B cell (primary cell): ENCODE data around the gene SERPINE1. TPM values are rescaled to one million over a fixed set of nuclear protein-coding genes. Genes with fewer than 3 reads are reported as not detected.

Experiments used
- ATAC-seq: fragments of 200-7000 bp; cut with Tn5 transposase; one replicate; pipeline ENCODE4 v1.10.0; 2021; ENCODE audit warnings: low read depth, mild to moderate bottlenecking, moderate number of reproducible peaks, moderate library complexity
- CTCF ChIA-PET: fragments of 350-600 bp; sonication (Branson Sonifier 250); formaldehyde crosslinking; loops from one replicate; lab custom pipeline; 2021; ENCODE audit warnings: antibody characterized with exemption, inconsistent platforms; lab: Charles Lee
- POLR2A ChIA-PET: fragments of 350-600 bp; sonication (Branson Sonifier 250); formaldehyde crosslinking; loops from one replicate; lab custom pipeline; 2021; ENCODE audit warnings: antibody characterized with exemption; lab: Charles Lee
- DNase-seq: peaks from one replicate; pipeline ENCODE4 v3.0.0; 2013
- H2AFZ ChIP-seq: 2 replicates; pipeline ENCODE4 v1.6.1; 2012; ENCODE audit warnings: mild to moderate bottlenecking, low read depth, low read length; ENCODE audit not compliant: insufficient read depth, poor library complexity, severe bottlenecking
- H3K27ac ChIP-seq, 2 donors: 1 replicate in 1 of 2; 2 replicates in 1 of 2; pipeline ENCODE4 v1.5.1; 2012 to 2013; ENCODE audit warnings: low read length in 2 of 2, mild to moderate bottlenecking in 2 of 2, moderate library complexity in 1 of 2
- H3K27me3 ChIP-seq, 4 experiments: fragments of 200-600 bp in 1 of 4; sonication (generic) in 1 of 4; replicated peaks in 1 of 4; 1 replicate in 2 of 4; 2 replicates in 2 of 4; pipeline versions ENCODE4 v1.6.1 to v1.7.0; 2013 to 2016; ENCODE audit warnings: low read length in 3 of 4, mild to moderate bottlenecking in 2 of 4, mixed read lengths in 1 of 4, moderate library complexity in 1 of 4; ENCODE audit not compliant: insufficient read depth in 4 of 4, control insufficient read depth in 3 of 4; ENCODE audit errors: control extremely low read depth in 1 of 4
- H3K36me3 ChIP-seq, 2 experiments: replicated peaks in 1 of 2; 1 replicate in 1 of 2; 2 replicates in 1 of 2; pipeline versions ENCODE4 v1.6.1 to v1.7.1; 2013; ENCODE audit warnings: low read length in 1 of 2; ENCODE audit not compliant: insufficient read depth in 2 of 2, control insufficient read depth in 1 of 2; ENCODE audit errors: control extremely low read depth in 1 of 2, extremely low read depth in 1 of 2
- H3K4me1 ChIP-seq, 2 donors: fragments of 200-600 bp in 1 of 2; sonication (generic) in 1 of 2; 1 replicate in 1 of 2; 2 replicates in 1 of 2; pipeline versions ENCODE4 v1.5.1 to v1.6.1; 2013 to 2017; ENCODE audit warnings: low read length in 2 of 2; ENCODE audit not compliant: control insufficient read depth in 2 of 2, insufficient read depth in 2 of 2
- H3K4me2 ChIP-seq: replicated peaks from 2 replicates; pipeline ENCODE3; 2012; ENCODE audit warnings: mild to moderate bottlenecking, low read depth, low read length; ENCODE audit not compliant: poor library complexity, severe bottlenecking
- H3K4me3 ChIP-seq, 5 experiments: fragments of 200-600 bp in 1 of 5; sonication (generic) in 1 of 5; 1 replicate in 3 of 5; 2 replicates in 2 of 5; pipeline versions ENCODE4 v1.5.1 to v1.7.0; 2011 to 2016; ENCODE audit warnings: low read length in 4 of 5, mild to moderate bottlenecking in 4 of 5, low read depth in 2 of 5, control low read depth in 1 of 5, moderate library complexity in 1 of 5; ENCODE audit not compliant: insufficient read depth in 1 of 5; ENCODE audit errors: control extremely low read depth in 1 of 5, extremely low read depth in 1 of 5
- H3K79me2 ChIP-seq: fragments of 200-600 bp; sonication (generic); one replicate; pipeline ENCODE4 v1.6.0; 2016; ENCODE audit warnings: low read length; ENCODE audit not compliant: control insufficient read depth, insufficient read depth
- H3K9ac ChIP-seq: fragments of 200-600 bp; sonication (generic); 2 replicates; pipeline ENCODE4 v1.6.1; 2017; ENCODE audit warnings: mild to moderate bottlenecking, low read length, moderate library complexity
- H3K9me3 ChIP-seq, 3 donors: one replicate each; pipeline versions ENCODE4 v1.6.1 to v1.7.1; 2013; ENCODE audit warnings: low read length in 2 of 3; ENCODE audit not compliant: control insufficient read depth in 2 of 3, insufficient read depth in 1 of 3; ENCODE audit errors: control extremely low read depth in 1 of 3
- H4K20me1 ChIP-seq: 2 replicates; pipeline ENCODE4 v1.6.0; 2012; ENCODE audit warnings: mild to moderate bottlenecking, low read length; ENCODE audit not compliant: insufficient read depth, control insufficient read depth, poor library complexity, severe bottlenecking
- H3K27ac Mint-ChIP-seq: one replicate; pipeline ENCODE4 v1.8.0; 2021; ENCODE audit warnings: mixed read lengths
- H3K27me3 Mint-ChIP-seq: one replicate; pipeline ENCODE4 v1.8.0; 2021; ENCODE audit warnings: mixed read lengths
- H3K4me1 Mint-ChIP-seq: one replicate; pipeline ENCODE4 v1.8.0; 2021; ENCODE audit warnings: mixed read lengths
- H3K4me3 Mint-ChIP-seq: one replicate; pipeline ENCODE4 v1.8.0; 2021; ENCODE audit warnings: mixed read lengths
- H3K9me3 Mint-ChIP-seq: one replicate; pipeline ENCODE4 v1.8.0; 2022; ENCODE audit warnings: mixed read lengths; ENCODE audit not compliant: insufficient read depth
- CTCF ChIP-seq: fragments of 200-600 bp; IDR thresholded peaks from one replicate; pipeline ENCODE4 v1.8.0; 2022; ENCODE audit warnings: antibody characterized with exemption, mild to moderate bottlenecking
- EZH2 ChIP-seq: IDR thresholded peaks from 2 replicates; pipeline ENCODE4 v1.6.1; 2012; ENCODE audit warnings: borderline replicate concordance, low read depth, mild to moderate bottlenecking, moderate library complexity, low read length; ENCODE audit not compliant: insufficient read depth, poor library complexity, severe bottlenecking
- WGBS: methylation state at CpG from one replicate; pipeline ENCODE4 v1.1.5; 2013; ENCODE audit warnings: missing lambda C conversion rate; ENCODE audit not compliant: insufficient coverage; 5-methylcytosine and 5-hydroxymethylcytosine counted together
- intact Hi-C: fragments of 100-400 bp; cut with micrococcal nuclease; formaldehyde crosslinking; loops from one replicate; pipeline ENCODE4 v1.10.0; 2022
- polyA plus RNA-seq: library from polyadenylated mRNA; depleted of rRNA; stranded (reverse); fragments of >200 nt; gene quantifications from 2 replicates; pipeline ENCODE4 v1.2.3, GENCODE V29; 2012
- total RNA-seq, 2 donors: library from RNA; stranded (reverse); fragments of 120-200 nt in 1 of 2; gene quantifications; 1 replicate in 1 of 2; 2 replicates in 1 of 2; pipeline versions ENCODE4 v1.2.3 to v1.2.4, GENCODE V29; 2013 to 2022

Gene SERPINE1
- total and polyA plus RNA-seq, 2 donors (not counting 1 experiment from before 2014, with no cell fraction given), result 0.07 to 0.09 TPM

GRCh38 chr7:101153969-101154692 lies 27.2 kb downstream of the SERPINE1 start, which contains the start of gene AP1S1:
Gene AP1S1 (plus strand): TSS chr7:101154476. CDS start chr7:101154515, 39 bp downstream.
- peaks cover 0 to 3% of the 10 kb centered on the region in 2 experiments for H3K36me3 ChIP-seq
- peak within 1 kb of the TSS; percentile 97 for H3K4me2 ChIP-seq
- peaks cover 10 to 16% of the 10 kb centered on the region in 2 donors for H3K4me1 ChIP-seq
- ChIA-PET CTCF (interaction anchor here (3.1 to 7.6 kb wide), 2 partner anchors 11 to 39 kb away, joined by 19 to 68 read pairs; no protein-coding TSS in a partner anchor), POLR2A (interaction anchor here (0.8 kb wide), 1 partner anchor 1691 kb away, joined by 6 read pairs; no protein-coding TSS in a partner anchor)
- no peaks in the 10 kb centered on the region for H3K9me3 ChIP-seq
- no peaks in the 10 kb centered on the region for H3K79me2 ChIP-seq
- peak within 1 kb of the TSS; percentile 76 for H3K9ac ChIP-seq
- no peaks in the 10 kb centered on the region for H4K20me1 ChIP-seq
- ATAC-seq, result peak; percentile 90
- DNase-seq, result peak; percentile 95
- intact Hi-C loops, result loop anchor here (1.0 to 2.0 kb wide), 4 partner anchors 11 to 98 kb away; partner anchors contain the start of genes FIS1, VGF and ZNHIT1
- H3K27me3 ChIP-seq, result no peaks in the 10 kb centered on the region
- H2AFZ ChIP-seq, result peak within 1 kb of the TSS; percentile 83
- Mint-ChIP-seq H3K27ac (peak within 1 kb of the TSS; percentile 67), H3K4me3 (peak within 1 kb of the TSS; percentile 86), H3K9me3 (no peaks in the 10 kb centered on the region), H3K27me3 (peaks cover 9% of the 10 kb centered on the region), H3K4me1 (peaks cover 12% of the 10 kb centered on the region)
- no peak within 1 kb of the TSS for H3K27ac ChIP-seq
- no peak for TF ChIP-seq EZH2
- peak within 1 kb of the TSS in 4 of 5 experiments; percentile 53 to 71 (median 63) for H3K4me3 ChIP-seq
- 3% methylated on average over 49 of the region's 51 CpGs for WGBS

- H3K4me3 Mint-ChIP-seq, result peak overlapping the region; percentile 86
- 0% methylated on average over 29 of the region's 34 CpGs for WGBS
- H3K4me1 Mint-ChIP-seq, result peaks cover 12% of the 10 kb centered on the region
- DNase-seq (peak; percentile 41), ATAC-seq (peak; percentile 12)
- intact Hi-C loops, result loop anchor here (1.0 to 2.0 kb wide), 4 partner anchors 11 to 98 kb away; partner anchors contain the start of genes FIS1, VGF and ZNHIT1
- H3K27ac Mint-ChIP-seq, result no peak overlapping the region
- Histone ChIP-seq H3K4me3 (peak overlapping the region in 4 of 5 experiments; percentile 53 to 71 (median 63)), H3K36me3 (peaks cover 0 to 3% of the 10 kb centered on the region in 2 experiments), H3K9ac (peak overlapping the region; percentile 76), H3K9me3 (no peaks in the 10 kb centered on the region), H3K4me2 (peak overlapping the region; percentile 97), H3K79me2 (no peaks in the 10 kb centered on the region), H3K27ac (no peak overlapping the region), H3K27me3 (no peaks in the 10 kb centered on the region), H4K20me1 (no peaks in the 10 kb centered on the region), H2AFZ (peak overlapping the region; percentile 83), H3K4me1 (peaks cover 10 to 16% of the 10 kb centered on the region in 2 donors)
- H3K27me3 Mint-ChIP-seq, result peaks cover 4% of the 10 kb centered on the region
- no peaks in the 10 kb centered on the region for H3K9me3 Mint-ChIP-seq
- ChIA-PET CTCF (interaction anchor here (0.6 to 7.6 kb wide), 4 partner anchors 11 to 555 kb away, joined by 3 to 68 read pairs (median 11); no protein-coding TSS in a partner anchor), POLR2A (interaction anchor here (0.7 kb wide), 1 partner anchor 10 kb away, joined by 5 read pairs; the partner anchor contains the start of gene VGF)
- TF ChIP-seq EZH2 (no peak), CTCF (no peak)
Measured at GRCh38 chr7:101154693-101155102, 27.8 kb downstream of the SERPINE1 start.
